ENCODE measurements around the gene PSMB5. TPM values are rescaled to one million over a fixed set of nuclear protein-coding genes. Genes with fewer than 3 reads are reported as not detected.
A peak's percentile ranks its signal among the peaks of the same experiment; 100 is the strongest.

Gene PSMB5
- polyA plus RNA-seq, 1 experiment = 282 TPM

GRCh38 chr14:22985894-22986507, 48.7 kb downstream of the PSMB5 start:
- Histone ChIP-seq H3K4me3 (ENCODE audit: low read depth, low read length) (no peak overlapping the region), H3K27ac (ENCODE audit: low read depth, low read length) (no peak overlapping the region), H3K27me3 (ENCODE audit: control insufficient read depth, insufficient read depth, low read length) (no peaks in the 10 kb centered on the region), H3K9me3 (ENCODE audit: control insufficient read depth, insufficient read depth, low read length) (peaks cover 6% of the 10 kb centered on the region; the same call in 1 of the 2 replicates)
- no peak for DNase-seq (ENCODE audit: low read depth, low spot score)
- ChIA-PET CTCF (interaction anchor here (0.6 to 8.7 kb wide), 57 partner anchors 11 to 1754 kb away, joined by 3 to 262 read pairs (median 6); partner anchors contain the start of genes ACIN1, C14orf119, CDH24 and HAUS4), POLR2A (interaction anchor here (0.9 to 1.2 kb wide), 5 partner anchors 8 to 83 kb away, joined by 3 to 17 read pairs (median 3); partner anchors contain the start of genes CDH24 and HAUS4)
- no peak for TF ChIP-seq CTCF (IDR thresholded peaks at IDR 0.05; ENCODE audit: low read depth, low read length)

- no peak for DNase-seq (ENCODE audit: low read depth, low spot score)
- CTCF ChIA-PET = interaction anchor here (1.1 to 8.7 kb wide), 18 partner anchors 10 to 429 kb away, joined by 3 to 262 read pairs (median 24); partner anchors contain the start of genes CDH24 and HAUS4
- TF ChIP-seq CTCF (IDR thresholded peaks at IDR 0.05; ENCODE audit: low read depth, low read length) = no peak
- no peak overlapping the region for H3K4me3 ChIP-seq (ENCODE audit: low read depth, low read length)
- no peaks in the 10 kb centered on the region for H3K27me3 ChIP-seq (ENCODE audit: control insufficient read depth, insufficient read depth, low read length)
- no peak overlapping the region for H3K27ac ChIP-seq (ENCODE audit: low read depth, low read length)
- POLR2A ChIA-PET = interaction anchor here (1.5 kb wide), 1 partner anchor 10 kb away, joined by 3 read pairs; no protein-coding TSS in a partner anchor
- peaks cover 6% of the 10 kb centered on the region; the same call in 1 of the 2 replicates for H3K9me3 ChIP-seq (ENCODE audit: control insufficient read depth, insufficient read depth, low read length)
Measured at GRCh38 chr14:22984959-22985658, 49.6 kb downstream of the PSMB5 start.

- POLR2A ChIA-PET = interaction anchor here (0.6 to 2.5 kb wide), 13 partner anchors 9 to 426 kb away, joined by 3 to 10 read pairs (median 6); partner anchors contain the start of genes ACIN1, C14orf119, PABPN1 and PRMT5
- peak; percentile 17 for TF ChIP-seq CTCF (IDR thresholded peaks at IDR 0.05; ENCODE audit: low read depth, low read length)
- Histone ChIP-seq H3K4me3 (ENCODE audit: low read depth, low read length) (peak within 1 kb of the TSS; percentile 92), H3K27ac (ENCODE audit: low read depth, low read length) (peak within 1 kb of the TSS; percentile 77), H3K27me3 (ENCODE audit: control insufficient read depth, insufficient read depth, low read length) (no peaks in the 10 kb centered on the region), H3K9me3 (ENCODE audit: control insufficient read depth, insufficient read depth, low read length) (peaks cover 6% of the 10 kb centered on the region; the same call in 1 of the 2 replicates)
- peak; percentile 85 for DNase-seq (ENCODE audit: low read depth, low spot score)
- CTCF ChIA-PET = interaction anchor here (0.5 to 8.7 kb wide), 16 partner anchors 8 to 426 kb away, joined by 3 to 181 read pairs (median 5); partner anchors contain the start of genes CDH24 and PRMT5
Measured at GRCh38 chr14:22982477-22983245, 52.0 kb downstream of the PSMB5 start, which contains the start of gene AJUBA. AJUBA (minus strand) TSS chr14:22982551; CDS start chr14:22982266, 285 bp downstream.

GRCh38 chr14:22981876-22982476, 52.7 kb downstream of the PSMB5 start:
- POLR2A ChIA-PET = interaction anchor here (0.6 to 2.5 kb wide), 13 partner anchors 8 to 472 kb away, joined by 3 to 10 read pairs (median 6); partner anchors contain the start of genes ACIN1, C14orf119 and PRMT5
- Histone ChIP-seq H3K4me3 (ENCODE audit: low read depth, low read length) (peak overlapping the region; percentile 92), H3K27me3 (ENCODE audit: control insufficient read depth, insufficient read depth, low read length) (no peaks in the 10 kb centered on the region), H3K9me3 (ENCODE audit: control insufficient read depth, insufficient read depth, low read length) (peaks cover 6% of the 10 kb centered on the region; the same call in 1 of the 2 replicates), H3K27ac (ENCODE audit: low read depth, low read length) (peak overlapping the region; percentile 77)
- CTCF ChIA-PET = interaction anchor here (1.0 to 8.7 kb wide), 11 partner anchors 7 to 426 kb away, joined by 3 to 181 read pairs (median 6); partner anchors contain the start of genes CDH24 and PRMT5
- no peak for TF ChIP-seq CTCF (IDR thresholded peaks at IDR 0.05; ENCODE audit: low read depth, low read length)
- DNase-seq (ENCODE audit: low read depth, low spot score) = no peak

Measured in AG04450 (cell line).